ENCODE data around the gene GALNT16.

The GALNT16 gene

GRCh38 chr14:69318901-69319475 lies 59.0 kb downstream of the GALNT16 start:
- DNase-seq = no peak

GRCh38 chr14:69319911-69320310 lies 60.0 kb downstream of the GALNT16 start:
- DNase-seq = no peak

GRCh38 chr14:69320581-69321365 lies 60.8 kb downstream of the GALNT16 start:
- DNase-seq = no peak

- DNase-seq = no peak
Observed at GRCh38 chr14:69321601-69322330, 61.8 kb downstream of the GALNT16 start.

- DNase-seq = no peak
Observed at GRCh38 chr14:69323266-69323998, 63.5 kb downstream of the GALNT16 start.

GRCh38 chr14:69323999-69324282 lies 64.0 kb downstream of the GALNT16 start:
- no peak for DNase-seq

GRCh38 chr14:69324341-69324931 lies 64.5 kb downstream of the GALNT16 start:
- no peak for DNase-seq

- no peak for DNase-seq
Observed at GRCh38 chr14:69325086-69325485, 65.1 kb downstream of the GALNT16 start.

GRCh38 chr14:69325646-69326265 lies 65.8 kb downstream of the GALNT16 start:
- DNase-seq = no peak

GRCh38 chr14:69326611-69327010 lies 66.7 kb downstream of the GALNT16 start:
- no peak for DNase-seq

- DNase-seq = no peak
Observed at GRCh38 chr14:69327507-69327906, 67.5 kb downstream of the GALNT16 start.

- DNase-seq = no peak
Observed at GRCh38 chr14:69328317-69328716, 68.4 kb downstream of the GALNT16 start.

GRCh38 chr14:69328765-69329164 lies 68.8 kb downstream of the GALNT16 start:
- no peak for DNase-seq

- DNase-seq = no peak
Observed at GRCh38 chr14:69331206-69331605, 71.2 kb downstream of the GALNT16 start.

- no peak for DNase-seq
Observed at GRCh38 chr14:69332782-69333395, 72.9 kb downstream of the GALNT16 start.

GRCh38 chr14:69333791-69334337 lies 73.9 kb downstream of the GALNT16 start:
- no peak for DNase-seq

GRCh38 chr14:69334576-69334975 lies 74.6 kb downstream of the GALNT16 start:
- no peak for DNase-seq

- DNase-seq = no peak
Observed at GRCh38 chr14:69335371-69335771, 75.4 kb downstream of the GALNT16 start.

- DNase-seq = no peak
Observed at GRCh38 chr14:69337984-69338383, 78.0 kb downstream of the GALNT16 start.

- no peak for DNase-seq
Observed at GRCh38 chr14:69339426-69339825, 79.5 kb downstream of the GALNT16 start.

- DNase-seq = no peak
Observed at GRCh38 chr14:69342928-69343525, 83.1 kb downstream of the GALNT16 start.
